Measurements from ENCODE around the gene SCTR.
A peak's percentile ranks its signal among the peaks of the same experiment; 100 is the strongest.

The SCTR gene

GRCh38 chr2:119432851-119433522, 91.3 kb downstream of the SCTR start:
- Histone ChIP-seq H3K27me3 (ENCODE audit: insufficient read depth, low read length) (peaks cover 12% of the 10 kb centered on the region), H3K36me3 (ENCODE audit: insufficient read depth, low read length) (no peaks in the 10 kb centered on the region), H3K9me3 (ENCODE audit: insufficient read depth, low read depth, low read length) (no peaks in the 10 kb centered on the region), H3K4me3 (ENCODE audit: low read length) (peak overlapping the region; percentile 67), H3K27ac (ENCODE audit: low read depth, low read length) (no peak overlapping the region), H3K9ac (ENCODE audit: low read depth, low read length) (no peak overlapping the region), H3K4me1 (ENCODE audit: insufficient read depth, low read length) (peaks cover 12% of the 10 kb centered on the region; the same call in 1 of the 2 replicates)
- 86% methylated on average over 17 of the region's 17 CpGs for WGBS

GRCh38 chr2:119431976-119432850, 92.1 kb downstream of the SCTR start:
- Histone ChIP-seq H3K36me3 (ENCODE audit: insufficient read depth, low read length) (no peaks in the 10 kb centered on the region), H3K4me3 (ENCODE audit: low read length) (peak overlapping the region; percentile 67), H3K27ac (ENCODE audit: low read depth, low read length) (peak overlapping the region; percentile 62; the same call in 1 of the 2 replicates), H3K27me3 (ENCODE audit: insufficient read depth, low read length) (peaks cover 12% of the 10 kb centered on the region), H3K9ac (ENCODE audit: low read depth, low read length) (peak overlapping the region; percentile 55), H3K4me1 (ENCODE audit: insufficient read depth, low read length) (peaks cover 12% of the 10 kb centered on the region; the same call in 1 of the 2 replicates), H3K9me3 (ENCODE audit: insufficient read depth, low read depth, low read length) (no peaks in the 10 kb centered on the region)
- WGBS = 9% methylated on average over 53 of the region's 53 CpGs

- H3K36me3 ChIP-seq (ENCODE audit: insufficient read depth, low read length) = no peaks in the 10 kb centered on the region
- no peaks in the 10 kb centered on the region for H3K9me3 ChIP-seq (ENCODE audit: insufficient read depth, low read depth, low read length)
- H3K27ac ChIP-seq (ENCODE audit: low read depth, low read length) = peak within 1 kb of the TSS; percentile 77; the same call in 1 of the 2 replicates
- WGBS = 1% methylated on average over 72 of the region's 72 CpGs
- H3K4me3 ChIP-seq (ENCODE audit: low read length) = peak within 1 kb of the TSS; percentile 67
- peaks cover 12% of the 10 kb centered on the region for H3K27me3 ChIP-seq (ENCODE audit: insufficient read depth, low read length)
- H3K4me1 ChIP-seq (ENCODE audit: insufficient read depth, low read length) = peaks cover 18% of the 10 kb centered on the region; the same call in 1 of the 2 replicates
- peak within 1 kb of the TSS; percentile 67 for H3K9ac ChIP-seq (ENCODE audit: low read depth, low read length)
These were observed 92.9 kb downstream of the SCTR start, which contains the start of gene TMEM37 for GRCh38 chr2:119431155-119431975. Gene TMEM37 (plus strand): TSS chr2:119431854. CDS start chr2:119431904, 50 bp downstream.

- Histone ChIP-seq H3K4me1 (ENCODE audit: insufficient read depth, low read length) (peaks cover 18% of the 10 kb centered on the region; the same call in 1 of the 2 replicates), H3K36me3 (ENCODE audit: insufficient read depth, low read length) (no peaks in the 10 kb centered on the region), H3K9me3 (ENCODE audit: insufficient read depth, low read depth, low read length) (no peaks in the 10 kb centered on the region), H3K4me3 (ENCODE audit: low read length) (no peak overlapping the region), H3K9ac (ENCODE audit: low read depth, low read length) (no peak overlapping the region), H3K27ac (ENCODE audit: low read depth, low read length) (no peak overlapping the region), H3K27me3 (ENCODE audit: insufficient read depth, low read length) (peaks cover 12% of the 10 kb centered on the region)
- WGBS = 89% methylated on average over 5 of the region's 5 CpGs
These were observed 94.2 kb downstream of the SCTR start for GRCh38 chr2:119430023-119430498.

GRCh38 chr2:119429225-119429981, 94.9 kb downstream of the SCTR start:
- Histone ChIP-seq H3K9me3 (ENCODE audit: insufficient read depth, low read depth, low read length) (no peaks in the 10 kb centered on the region), H3K27me3 (ENCODE audit: insufficient read depth, low read length) (peaks cover 12% of the 10 kb centered on the region), H3K4me3 (ENCODE audit: low read length) (no peak overlapping the region), H3K36me3 (ENCODE audit: insufficient read depth, low read length) (no peaks in the 10 kb centered on the region), H3K4me1 (ENCODE audit: insufficient read depth, low read length) (peaks cover 12% of the 10 kb centered on the region; the same call in 1 of the 2 replicates), H3K27ac (ENCODE audit: low read depth, low read length) (no peak overlapping the region), H3K9ac (ENCODE audit: low read depth, low read length) (no peak overlapping the region)
- WGBS = 77% methylated on average over 10 of the region's 10 CpGs

GRCh38 chr2:119428488-119429224, 95.6 kb downstream of the SCTR start:
- Histone ChIP-seq H3K9ac (ENCODE audit: low read depth, low read length) (no peak overlapping the region), H3K36me3 (ENCODE audit: insufficient read depth, low read length) (no peaks in the 10 kb centered on the region), H3K4me1 (ENCODE audit: insufficient read depth, low read length) (peaks cover 11% of the 10 kb centered on the region; the same call in 1 of the 2 replicates), H3K9me3 (ENCODE audit: insufficient read depth, low read depth, low read length) (no peaks in the 10 kb centered on the region), H3K4me3 (ENCODE audit: low read length) (no peak overlapping the region), H3K27ac (ENCODE audit: low read depth, low read length) (no peak overlapping the region), H3K27me3 (ENCODE audit: insufficient read depth, low read length) (peaks cover 12% of the 10 kb centered on the region)
- WGBS = 84% methylated on average over 7 of the region's 7 CpGs

GRCh38 chr2:119427756-119428155, 96.5 kb downstream of the SCTR start:
- H3K9me3 ChIP-seq (ENCODE audit: insufficient read depth, low read depth, low read length) = no peaks in the 10 kb centered on the region
- 79% methylated on average over 3 of the region's 3 CpGs for WGBS
- H3K36me3 ChIP-seq (ENCODE audit: insufficient read depth, low read length) = no peaks in the 10 kb centered on the region
- H3K9ac ChIP-seq (ENCODE audit: low read depth, low read length) = no peak overlapping the region
- H3K4me3 ChIP-seq (ENCODE audit: low read length) = no peak overlapping the region
- peaks cover 9% of the 10 kb centered on the region for H3K27me3 ChIP-seq (ENCODE audit: insufficient read depth, low read length)
- no peak overlapping the region for H3K27ac ChIP-seq (ENCODE audit: low read depth, low read length)
- peaks cover 6% of the 10 kb centered on the region; the same call in 1 of the 2 replicates for H3K4me1 ChIP-seq (ENCODE audit: insufficient read depth, low read length)

- 67% methylated on average over 12 of the region's 12 CpGs for WGBS
- no peak overlapping the region for H3K9ac ChIP-seq (ENCODE audit: low read depth, low read length)
- H3K4me1 ChIP-seq (ENCODE audit: insufficient read depth, low read length) = peaks cover 6% of the 10 kb centered on the region; the same call in 1 of the 2 replicates
- no peak overlapping the region for H3K27ac ChIP-seq (ENCODE audit: low read depth, low read length)
- no peaks in the 10 kb centered on the region for H3K36me3 ChIP-seq (ENCODE audit: insufficient read depth, low read length)
- H3K9me3 ChIP-seq (ENCODE audit: insufficient read depth, low read depth, low read length) = peaks cover 2% of the 10 kb centered on the region; the same call in 1 of the 2 replicates
- H3K4me3 ChIP-seq (ENCODE audit: low read length) = no peak overlapping the region
- peaks cover under 1% of the 10 kb centered on the region; the same call in 1 of the 2 replicates for H3K27me3 ChIP-seq (ENCODE audit: insufficient read depth, low read length)
These were observed 97.4 kb downstream of the SCTR start for GRCh38 chr2:119426801-119427395.

- WGBS = 70% methylated on average over 5 of the region's 5 CpGs
- Histone ChIP-seq H3K4me3 (ENCODE audit: low read length) (no peak overlapping the region), H3K27me3 (ENCODE audit: insufficient read depth, low read length) (no peaks in the 10 kb centered on the region), H3K27ac (ENCODE audit: low read depth, low read length) (no peak overlapping the region), H3K4me1 (ENCODE audit: insufficient read depth, low read length) (peaks cover 6% of the 10 kb centered on the region; the same call in 1 of the 2 replicates), H3K9ac (ENCODE audit: low read depth, low read length) (no peak overlapping the region), H3K9me3 (ENCODE audit: insufficient read depth, low read depth, low read length) (peaks cover 8% of the 10 kb centered on the region), H3K36me3 (ENCODE audit: insufficient read depth, low read length) (no peaks in the 10 kb centered on the region)
These were observed 97.9 kb downstream of the SCTR start for GRCh38 chr2:119426396-119426675.

All from HUES64 (cell line).